Spleen (tissue), 11 donors: ENCODE results near the gene CKLF. TPM values are rescaled to one million over a fixed set of nuclear protein-coding genes. Genes with fewer than 3 reads are reported as not detected.

Experiments
- DNase-seq: peaks from one replicate; pipeline ENCODE4 v3.0.0-alpha.2; 2020
- H3K27ac ChIP-seq, 8 donors: fragments of 200-600 bp; sonication (generic) in 7 of 8; 1 replicate in 4 of 8; 2 replicates in 4 of 8; pipeline versions ENCODE4 v1.5.0 to v1.8.0; 2016 to 2021; ENCODE audit warnings: inconsistent platforms in 4 of 8, mild to moderate bottlenecking in 4 of 8, moderate library complexity in 1 of 8
- H3K27me3 ChIP-seq, 7 donors: fragments of 200-600 bp; sonication (generic) in 6 of 7; replicated peaks in 1 of 7; 1 replicate in 4 of 7; 2 replicates in 3 of 7; pipeline versions ENCODE4 v1.5.0 to v1.8.0; 2016 to 2021; ENCODE audit warnings: inconsistent platforms in 3 of 7, mild to moderate bottlenecking in 1 of 7
- H3K36me3 ChIP-seq, 6 donors: fragments of 200-600 bp; sonication (generic) in 5 of 6; 1 replicate in 4 of 6; 2 replicates in 2 of 6; pipeline versions ENCODE4 v1.5.0 to v1.8.0; 2016 to 2021; ENCODE audit warnings: inconsistent platforms in 2 of 6
- H3K4me1 ChIP-seq, 6 donors: fragments of 200-600 bp; sonication (generic) in 5 of 6; 1 replicate in 3 of 6; 2 replicates in 3 of 6; pipeline versions ENCODE4 v1.5.0 to v1.8.0; 2016 to 2021; ENCODE audit warnings: inconsistent platforms in 3 of 6
- H3K4me3 ChIP-seq, 8 donors: fragments of 200-600 bp; sonication (generic) in 7 of 8; 1 replicate in 4 of 8; 2 replicates in 4 of 8; pipeline versions ENCODE4 v1.5.0 to v1.8.0; 2016 to 2021; ENCODE audit warnings: inconsistent platforms in 4 of 8, mild to moderate bottlenecking in 4 of 8, moderate library complexity in 2 of 8
- H3K9me3 ChIP-seq, 8 donors: fragments of 200-600 bp; sonication (generic) in 7 of 8; 1 replicate in 4 of 8; 2 replicates in 4 of 8; pipeline versions ENCODE4 v1.5.0 to v1.8.0; 2016 to 2021; ENCODE audit warnings: inconsistent platforms in 4 of 8
- CTCF ChIP-seq, 11 experiments: fragments of 200-600 bp in 7 of 11; fragments of 450-650 bp in 4 of 11; sonication (generic) in 4 of 11; IDR thresholded peaks in 8 of 11; conservative IDR thresholded peaks in 3 of 11; 1 replicate in 7 of 11; 2 replicates in 4 of 11; pipeline versions ENCODE4 v1.4.0 to v1.8.0; 2016 to 2021; ENCODE audit warnings: antibody characterized with exemption in 11 of 11, inconsistent platforms in 4 of 11, mild to moderate bottlenecking in 1 of 11
- POLR2A ChIP-seq, 3 donors: fragments of 450-650 bp; IDR thresholded peaks; one replicate each; pipeline ENCODE4 v1.5.1; 2017; ENCODE audit warnings: antibody characterized with exemption in 3 of 3, mild to moderate bottlenecking in 1 of 3
- POLR2AphosphoS5 ChIP-seq, 3 donors: sonication (generic); formaldehyde crosslinking; IDR thresholded peaks; one replicate each; pipeline ENCODE4 v1.5.1; 2017; ENCODE audit warnings: antibody characterized with exemption in 3 of 3
- WGBS, 5 donors: extraction: QIAGEN DNeasy Blood & Tissue Kit in 3 of 5; methylation state at CpG; one replicate each; pipeline versions ENCODE4 v1.1.5 to v1.1.7; 2013 to 2018; 5-methylcytosine and 5-hydroxymethylcytosine counted together
- intact Hi-C: fragments of 100-400 bp; cut with DNase I; formaldehyde crosslinking; loops from one replicate; pipeline ENCODE4 v1.15.0; 2023; ENCODE audit warnings: low total_unique reads
- polyA plus RNA-seq, 3 donors: library from polyadenylated mRNA; stranded (reverse); fragments of 200-250 nt; gene quantifications; one replicate each; pipeline ENCODE4 v1.2.1, GENCODE V29; 2013
- total RNA-seq, 7 donors: library from RNA; depleted of rRNA in 3 of 7; stranded (reverse); fragments of >200 nt in 3 of 7; fragmentation: NEBNext Ultra II Directional in 4 of 7; extraction: Animal tissue kit (Norgen Biotek cat#: 25700) in 4 of 7; gene quantifications; one replicate each; pipeline versions ENCODE4 v1.1.0 to v1.2.1, GENCODE V29; 2016 to 2021
- donor health status: healthy with polysubstance abuse.
- donor health status: DM: no; HTN: no; CAD: no; lungs with moderate emphysema.
- donor health status: DM: no; HTN: no; CAD: no.
- donor health status: Bipolar disorder and iron deficiency.
- donor health status: healthy.
- donor health status: DM: no; HTN: no; CAD: no.
- donor health status: DM: yes; HTN: yes; CAD: no.

CKLF gene
- total and polyA plus RNA-seq, 10 donors = 61.9 to 132 (median 75.4) TPM

- Histone ChIP-seq H3K36me3 (peaks cover 0 to 9% (median 6%) of the 10 kb centered on the region in 6 donors), H3K27me3 (peaks cover 0 to 25% (median 0%) of the 10 kb centered on the region in 7 donors), H3K4me1 (peaks cover 32 to 63% (median 57%) of the 10 kb centered on the region in 6 donors), H3K4me3 (peak within 1 kb of the TSS; percentile 68 to 94 (median 78)), H3K27ac (peak within 1 kb of the TSS; percentile 78 to 94 (median 88)), H3K9me3 (peaks cover 0 to 11% (median 9%) of the 10 kb centered on the region in 8 donors)
- WGBS, 5 donors = 0 to 1% (median 0%) methylated on average over 9 to 95 of the region's 96 CpGs
- TF ChIP-seq CTCF (IDR thresholded peaks at IDR 0.05 in 8 of 11, conservative IDR thresholded peaks at IDR 0.05 in 3 of 11) (peak; percentile 54 to 90 (median 77)), POLR2AphosphoS5 (IDR thresholded peaks at IDR 0.05) (peak; percentile 22 to 63 (median 44)), POLR2A (IDR thresholded peaks at IDR 0.05) (no peak)
- peak; percentile 88 for DNase-seq
- intact Hi-C loops = loop anchor here (5.0 kb wide), 1 partner anchor 197 kb away; no protein-coding TSS in a partner anchor
These were observed 52.2 kb downstream of the CKLF start, which contains the start of gene CMTM3 for GRCh38 chr16:66604376-66605176. Gene CMTM3, plus strand, starts transcription at chr16:66604704. Its CDS starts 102 bp downstream, at chr16:66604806.

- Histone ChIP-seq H3K27me3 (peaks cover 0 to 25% (median 0%) of the 10 kb centered on the region in 7 donors), H3K4me1 (peaks cover 32 to 63% (median 57%) of the 10 kb centered on the region in 6 donors), H3K4me3 (peak overlapping the region; percentile 68 to 94 (median 78)), H3K9me3 (peaks cover 0 to 11% (median 9%) of the 10 kb centered on the region in 8 donors), H3K27ac (peak overlapping the region; percentile 78 to 94 (median 88)), H3K36me3 (peaks cover 0 to 17% (median 14%) of the 10 kb centered on the region in 6 donors)
- intact Hi-C loops = no loop called here
- DNase-seq = peak; percentile 94
- TF ChIP-seq POLR2A (IDR thresholded peaks at IDR 0.05) (no peak), CTCF (IDR thresholded peaks at IDR 0.05 in 8 of 11, conservative IDR thresholded peaks at IDR 0.05 in 3 of 11) (peak in 1 of 11 experiments; percentile 54), POLR2AphosphoS5 (IDR thresholded peaks at IDR 0.05) (peak; percentile 7 to 30 (median 12))
- WGBS, 5 donors = 2 to 5% (median 3%) methylated on average over 18 to 61 of the region's 61 CpGs
These were observed 53.0 kb downstream of the CKLF start for GRCh38 chr16:66605177-66605978.

- Histone ChIP-seq H3K4me1 (peaks cover 32 to 63% (median 57%) of the 10 kb centered on the region in 6 donors), H3K36me3 (peaks cover 0 to 25% (median 22%) of the 10 kb centered on the region in 6 donors), H3K9me3 (peaks cover 0 to 10% (median 8%) of the 10 kb centered on the region in 8 donors), H3K27ac (peak overlapping the region in 7 of 8 donors; percentile 83 to 94 (median 89)), H3K4me3 (peak overlapping the region in 7 of 8 donors; percentile 71 to 94 (median 78)), H3K27me3 (peaks cover 0 to 25% (median 0%) of the 10 kb centered on the region in 7 donors)
- 30 to 45% (median 42%) methylated on average over 10 of the region's 10 CpGs for WGBS, 5 donors
- DNase-seq = peak; percentile 71
- intact Hi-C loops = no loop called here
- TF ChIP-seq POLR2AphosphoS5 (IDR thresholded peaks at IDR 0.05) (peak in 1 of 3 donors; percentile 7), POLR2A (IDR thresholded peaks at IDR 0.05) (no peak)
These were observed 53.8 kb downstream of the CKLF start for GRCh38 chr16:66605979-66606751.
